ENCODE results near the gene SLC22A14.
A peak's percentile ranks its signal among the peaks of the same experiment; 100 is the strongest.

The SLC22A14 gene

GRCh38 chr3:38347421-38348200 is 65.5 kb downstream of the SLC22A14 start:
- DNase-seq, result no peak

- no peak for DNase-seq
Measured at GRCh38 chr3:38348903-38349302, 66.8 kb downstream of the SLC22A14 start.

GRCh38 chr3:38349684-38350359 is 67.7 kb downstream of the SLC22A14 start:
- DNase-seq, result no peak

GRCh38 chr3:38353151-38353550 is 71.1 kb downstream of the SLC22A14 start:
- no peak for DNase-seq

- peak; percentile 62 for DNase-seq
Measured at GRCh38 chr3:38354588-38355330, 72.7 kb downstream of the SLC22A14 start.

- DNase-seq, result no peak
Measured at GRCh38 chr3:38359038-38359437, 76.9 kb downstream of the SLC22A14 start.

GRCh38 chr3:38360345-38360744 is 78.3 kb downstream of the SLC22A14 start:
- DNase-seq, result no peak

GRCh38 chr3:38361496-38361895 is 79.4 kb downstream of the SLC22A14 start:
- DNase-seq, result no peak

GRCh38 chr3:38362825-38363224 is 80.7 kb downstream of the SLC22A14 start:
- DNase-seq, result no peak

GRCh38 chr3:38364721-38365400 is 82.8 kb downstream of the SLC22A14 start:
- no peak for DNase-seq

- DNase-seq, result no peak
Measured at GRCh38 chr3:38365469-38366062, 83.5 kb downstream of the SLC22A14 start.

- no peak for DNase-seq
Measured at GRCh38 chr3:38366082-38366481, 84.0 kb downstream of the SLC22A14 start.

- no peak for DNase-seq
Measured at GRCh38 chr3:38367779-38368178, 85.7 kb downstream of the SLC22A14 start.

All from NCI-H446 treated with DMSO at 0.1 percent for 48 hours (cell line).